ENCODE measurements around the gene CDH11.

CDH11 gene

DNA sequence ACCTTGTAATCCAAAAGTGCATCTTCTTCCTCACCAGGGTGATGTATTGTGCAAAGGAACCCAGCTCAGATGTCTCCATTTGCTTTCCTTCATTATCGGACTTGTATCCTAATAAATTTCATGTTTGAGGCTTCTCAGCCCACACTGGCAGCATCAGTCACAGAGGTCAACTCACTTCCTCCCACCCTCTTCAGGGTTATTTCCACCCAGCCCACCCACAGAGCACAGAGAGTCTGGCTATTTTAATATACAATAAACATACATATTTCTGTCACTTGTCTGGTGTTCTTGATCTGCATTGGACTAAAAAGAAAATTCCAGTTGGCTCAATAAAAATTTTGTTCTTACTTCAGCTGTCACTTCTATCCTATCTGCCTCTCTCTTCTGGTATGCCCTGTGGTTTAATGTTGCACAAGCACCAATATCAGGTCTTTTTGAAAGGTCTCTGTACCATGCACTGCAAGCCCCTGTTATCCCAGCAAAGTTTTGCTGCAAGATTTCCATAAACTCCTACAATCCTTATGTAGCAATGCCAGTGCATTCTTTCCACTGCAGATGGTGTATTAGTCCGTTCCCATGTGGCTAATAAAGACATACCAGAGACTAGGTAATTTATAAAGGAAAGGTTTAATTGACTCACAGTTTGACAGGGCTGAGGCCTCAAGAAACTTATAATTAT is 201.8 kb downstream of the CDH11 start:
- no peak for DNase-seq (ENCODE audit: low read depth, low spot score)
- Histone ChIP-seq H3K4me1 (ENCODE audit: insufficient read depth, insufficient read length) (no peaks in the 10 kb centered on the region), H3K36me3 (ENCODE audit: insufficient read depth, insufficient read length, low read length) (no peaks in the 10 kb centered on the region), H3K27me3 (ENCODE audit: insufficient read depth, insufficient read length) (no peaks in the 10 kb centered on the region), H3K4me3 (ENCODE audit: insufficient read length, low read depth) (no peak overlapping the region), H3K9me3 (ENCODE audit: insufficient read depth, low read length) (no peaks in the 10 kb centered on the region), H3K9ac (ENCODE audit: insufficient read length, low read depth) (no peak overlapping the region)
- TF ChIP-seq YY1 (IDR thresholded peaks at IDR 0.05; ENCODE audit: insufficient read depth, insufficient read length) (no peak), ZNF274 (IDR thresholded peaks at IDR 0.05; ENCODE audit: low read depth, low read length) (no peak), SUZ12 (IDR thresholded peaks at IDR 0.05; ENCODE audit: extremely low read depth, insufficient read depth, insufficient read length) (no peak)

DNA sequence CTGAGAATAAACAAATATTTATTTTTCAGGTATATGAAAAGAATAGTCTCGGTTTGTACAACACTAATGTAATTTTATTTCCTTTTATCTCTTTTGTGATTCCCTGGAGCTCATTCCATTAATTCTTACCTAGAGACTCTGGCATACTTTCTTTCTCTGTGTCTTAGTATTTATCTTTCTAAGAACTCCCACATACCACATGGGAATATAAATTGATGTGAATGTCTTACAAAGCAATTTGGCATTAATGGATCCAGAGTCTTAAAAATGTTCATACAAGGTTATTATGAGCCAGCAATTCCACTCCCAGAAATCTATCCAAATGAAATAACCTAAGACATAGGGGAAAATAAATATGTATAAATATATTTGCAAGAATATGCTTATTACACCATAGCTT is 202.7 kb downstream of the CDH11 start:
- no peaks in the 10 kb centered on the region for H3K4me1 ChIP-seq (ENCODE audit: insufficient read depth, insufficient read length)
- TF ChIP-seq YY1 (IDR thresholded peaks at IDR 0.05; ENCODE audit: insufficient read depth, insufficient read length) (no peak), ZNF274 (IDR thresholded peaks at IDR 0.05; ENCODE audit: low read depth, low read length) (no peak), SUZ12 (IDR thresholded peaks at IDR 0.05; ENCODE audit: extremely low read depth, insufficient read depth, insufficient read length) (no peak)
- no peaks in the 10 kb centered on the region for H3K36me3 ChIP-seq (ENCODE audit: insufficient read depth, insufficient read length, low read length)
- no peak overlapping the region for H3K4me3 ChIP-seq (ENCODE audit: insufficient read length, low read depth)
- H3K9me3 ChIP-seq (ENCODE audit: insufficient read depth, low read length): no peaks in the 10 kb centered on the region
- H3K9ac ChIP-seq (ENCODE audit: insufficient read length, low read depth): no peak overlapping the region
- H3K27me3 ChIP-seq (ENCODE audit: insufficient read depth, insufficient read length): no peaks in the 10 kb centered on the region
- DNase-seq (ENCODE audit: low read depth, low spot score): no peak

DNA sequence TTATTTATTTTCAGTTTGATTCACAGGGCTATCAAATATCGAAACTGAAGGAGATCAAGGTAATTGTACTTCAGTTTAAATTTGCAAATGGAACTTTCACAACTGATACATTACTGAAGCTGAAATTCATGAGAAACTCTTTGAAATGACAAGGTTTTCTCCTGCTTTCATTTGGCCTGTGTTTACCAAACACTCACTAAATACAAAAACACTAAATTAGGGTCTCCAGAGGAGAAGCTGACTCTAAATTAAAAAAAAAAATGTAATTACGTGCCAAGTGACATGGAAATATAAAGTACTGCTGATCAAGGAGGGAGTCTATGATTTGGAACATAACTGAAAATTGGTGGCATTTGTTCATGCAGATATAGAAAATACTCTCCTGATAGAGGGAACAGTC is 205.8 kb downstream of the CDH11 start:
- H3K36me3 ChIP-seq (ENCODE audit: insufficient read depth, insufficient read length, low read length): no peaks in the 10 kb centered on the region
- no peak overlapping the region for H3K4me3 ChIP-seq (ENCODE audit: insufficient read length, low read depth)
- TF ChIP-seq SUZ12 (IDR thresholded peaks at IDR 0.05; ENCODE audit: extremely low read depth, insufficient read depth, insufficient read length) (no peak), ZNF274 (IDR thresholded peaks at IDR 0.05; ENCODE audit: low read depth, low read length) (no peak), YY1 (IDR thresholded peaks at IDR 0.05; ENCODE audit: insufficient read depth, insufficient read length) (no peak)
- no peak for DNase-seq (ENCODE audit: low read depth, low spot score)
- H3K9me3 ChIP-seq (ENCODE audit: insufficient read depth, low read length): no peaks in the 10 kb centered on the region
- no peaks in the 10 kb centered on the region for H3K27me3 ChIP-seq (ENCODE audit: insufficient read depth, insufficient read length)
- no peak overlapping the region for H3K9ac ChIP-seq (ENCODE audit: insufficient read length, low read depth)
- H3K4me1 ChIP-seq (ENCODE audit: insufficient read depth, insufficient read length): no peaks in the 10 kb centered on the region

DNA sequence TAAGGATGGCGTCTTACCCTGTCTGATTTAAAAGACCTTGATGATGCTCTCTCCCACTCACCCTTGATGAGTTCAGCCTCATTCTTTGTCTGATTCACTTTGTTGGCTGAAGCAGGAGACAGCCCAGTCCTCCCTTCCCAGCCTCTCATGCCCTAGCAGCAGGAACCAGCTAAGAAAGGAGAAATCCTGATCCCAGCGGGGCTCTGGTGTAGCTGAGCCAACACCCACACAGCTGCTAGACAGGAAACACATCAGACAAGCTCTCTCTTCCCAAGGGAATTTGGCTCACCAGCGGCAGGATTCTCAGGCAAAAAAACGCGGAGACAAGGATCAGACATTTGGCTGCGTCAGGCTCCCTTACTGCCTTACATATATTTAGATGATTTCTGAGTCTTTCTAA is 211.5 kb downstream of the CDH11 start:
- TF ChIP-seq SUZ12 (IDR thresholded peaks at IDR 0.05; ENCODE audit: extremely low read depth, insufficient read depth, insufficient read length) (no peak), YY1 (IDR thresholded peaks at IDR 0.05; ENCODE audit: insufficient read depth, insufficient read length) (no peak), ZNF274 (IDR thresholded peaks at IDR 0.05; ENCODE audit: low read depth, low read length) (no peak)
- no peaks in the 10 kb centered on the region for H3K9me3 ChIP-seq (ENCODE audit: insufficient read depth, low read length)
- no peak for DNase-seq (ENCODE audit: low read depth, low spot score)
- H3K27me3 ChIP-seq (ENCODE audit: insufficient read depth, insufficient read length): no peaks in the 10 kb centered on the region
- no peaks in the 10 kb centered on the region for H3K4me1 ChIP-seq (ENCODE audit: insufficient read depth, insufficient read length)
- no peaks in the 10 kb centered on the region for H3K36me3 ChIP-seq (ENCODE audit: insufficient read depth, insufficient read length, low read length)
- H3K9ac ChIP-seq (ENCODE audit: insufficient read length, low read depth): no peak overlapping the region
- H3K4me3 ChIP-seq (ENCODE audit: insufficient read length, low read depth): no peak overlapping the region

DNA sequence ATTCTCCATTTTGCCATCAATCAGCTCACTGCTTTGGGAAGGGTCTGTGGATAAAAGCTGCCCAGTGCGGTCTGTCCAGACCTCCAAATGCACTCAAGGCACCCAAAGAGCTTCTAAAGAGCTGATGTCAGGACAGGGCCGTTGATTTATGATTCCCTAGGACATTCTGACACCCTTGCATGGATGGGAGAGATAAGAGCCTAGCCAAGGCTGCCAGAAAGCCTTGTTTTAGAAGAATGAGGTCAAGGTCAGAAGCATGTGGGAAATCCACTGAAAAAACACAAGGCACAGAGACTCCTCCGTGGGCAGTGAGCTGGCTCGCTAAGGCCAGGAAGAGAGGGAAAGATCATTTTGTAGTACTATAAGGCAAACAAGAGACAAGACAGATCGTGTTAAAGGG is 214.0 kb downstream of the CDH11 start:
- H3K27me3 ChIP-seq (ENCODE audit: insufficient read depth, insufficient read length): no peaks in the 10 kb centered on the region
- H3K4me3 ChIP-seq (ENCODE audit: insufficient read length, low read depth): no peak overlapping the region
- H3K36me3 ChIP-seq (ENCODE audit: insufficient read depth, insufficient read length, low read length): no peaks in the 10 kb centered on the region
- no peak for DNase-seq (ENCODE audit: low read depth, low spot score)
- H3K4me1 ChIP-seq (ENCODE audit: insufficient read depth, insufficient read length): no peaks in the 10 kb centered on the region
- no peak overlapping the region for H3K9ac ChIP-seq (ENCODE audit: insufficient read length, low read depth)
- TF ChIP-seq ZNF274 (IDR thresholded peaks at IDR 0.05; ENCODE audit: low read depth, low read length) (no peak), SUZ12 (IDR thresholded peaks at IDR 0.05; ENCODE audit: extremely low read depth, insufficient read depth, insufficient read length) (no peak), YY1 (IDR thresholded peaks at IDR 0.05; ENCODE audit: insufficient read depth, insufficient read length) (no peak)
- no peaks in the 10 kb centered on the region for H3K9me3 ChIP-seq (ENCODE audit: insufficient read depth, low read length)

DNA sequence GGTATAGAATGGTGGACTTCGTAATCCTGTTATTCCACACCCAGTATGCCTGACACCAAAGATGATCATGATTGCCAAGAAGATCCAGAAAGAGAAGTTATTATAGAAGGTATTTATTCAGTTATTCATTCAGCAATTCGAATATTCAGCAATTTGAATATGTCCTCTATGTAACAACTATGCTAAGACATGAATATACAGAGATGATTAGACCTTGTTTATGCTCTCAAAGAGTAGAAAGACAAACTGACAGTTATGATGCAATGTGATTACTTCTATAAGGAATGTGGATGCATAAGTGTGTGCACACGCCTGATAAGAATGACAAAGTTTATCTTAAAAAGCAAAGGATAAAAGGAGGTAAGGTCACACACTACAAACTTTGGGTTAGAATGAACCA is 218.1 kb downstream of the CDH11 start:
- Histone ChIP-seq H3K4me1 (ENCODE audit: insufficient read depth, insufficient read length) (no peaks in the 10 kb centered on the region), H3K36me3 (ENCODE audit: insufficient read depth, insufficient read length, low read length) (no peaks in the 10 kb centered on the region), H3K27me3 (ENCODE audit: insufficient read depth, insufficient read length) (no peaks in the 10 kb centered on the region), H3K9me3 (ENCODE audit: insufficient read depth, low read length) (no peaks in the 10 kb centered on the region), H3K9ac (ENCODE audit: insufficient read length, low read depth) (no peak overlapping the region), H3K4me3 (ENCODE audit: insufficient read length, low read depth) (no peak overlapping the region)
- TF ChIP-seq ZNF274 (IDR thresholded peaks at IDR 0.05; ENCODE audit: low read depth, low read length) (no peak), YY1 (IDR thresholded peaks at IDR 0.05; ENCODE audit: insufficient read depth, insufficient read length) (no peak), SUZ12 (IDR thresholded peaks at IDR 0.05; ENCODE audit: extremely low read depth, insufficient read depth, insufficient read length) (no peak)
- DNase-seq (ENCODE audit: low read depth, low spot score): no peak

DNA sequence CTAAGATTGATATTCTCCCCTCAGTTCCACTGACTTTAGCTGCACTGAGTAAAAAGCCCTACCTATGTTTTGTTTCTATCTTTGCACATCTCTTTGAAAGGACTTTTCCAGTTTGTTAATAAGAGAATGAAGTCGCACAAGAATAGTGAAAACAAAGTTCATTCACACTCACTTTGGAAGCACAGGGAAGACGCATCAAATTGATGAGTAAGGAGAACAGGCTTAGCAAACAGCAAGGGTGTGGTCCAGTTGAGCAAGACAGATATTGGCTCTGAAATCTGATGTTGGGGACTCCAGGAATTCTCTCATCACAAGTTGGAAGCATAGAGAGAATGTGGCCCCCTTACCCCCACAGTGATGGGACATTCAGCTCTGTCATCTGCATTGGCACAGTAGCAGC is 221.3 kb downstream of the CDH11 start:
- no peaks in the 10 kb centered on the region for H3K4me1 ChIP-seq (ENCODE audit: insufficient read depth, insufficient read length)
- no peaks in the 10 kb centered on the region for H3K27me3 ChIP-seq (ENCODE audit: insufficient read depth, insufficient read length)
- TF ChIP-seq ZNF274 (IDR thresholded peaks at IDR 0.05; ENCODE audit: low read depth, low read length): no peak
- TF ChIP-seq SUZ12 (IDR thresholded peaks at IDR 0.05; ENCODE audit: extremely low read depth, insufficient read depth, insufficient read length): no peak
- no peak for TF ChIP-seq YY1 (IDR thresholded peaks at IDR 0.05; ENCODE audit: insufficient read depth, insufficient read length)
- H3K9me3 ChIP-seq (ENCODE audit: insufficient read depth, low read length): no peaks in the 10 kb centered on the region
- no peak overlapping the region for H3K4me3 ChIP-seq (ENCODE audit: insufficient read length, low read depth)
- H3K9ac ChIP-seq (ENCODE audit: insufficient read length, low read depth): no peak overlapping the region
- no peak for DNase-seq (ENCODE audit: low read depth, low spot score)
- no peaks in the 10 kb centered on the region for H3K36me3 ChIP-seq (ENCODE audit: insufficient read depth, insufficient read length, low read length)

Measured in NT2/D1 (cell line).